ENCODE data around the gene LY6G6C.
A peak's percentile ranks its signal among the peaks of the same experiment; 100 is the strongest.

The LY6G6C gene

DNA sequence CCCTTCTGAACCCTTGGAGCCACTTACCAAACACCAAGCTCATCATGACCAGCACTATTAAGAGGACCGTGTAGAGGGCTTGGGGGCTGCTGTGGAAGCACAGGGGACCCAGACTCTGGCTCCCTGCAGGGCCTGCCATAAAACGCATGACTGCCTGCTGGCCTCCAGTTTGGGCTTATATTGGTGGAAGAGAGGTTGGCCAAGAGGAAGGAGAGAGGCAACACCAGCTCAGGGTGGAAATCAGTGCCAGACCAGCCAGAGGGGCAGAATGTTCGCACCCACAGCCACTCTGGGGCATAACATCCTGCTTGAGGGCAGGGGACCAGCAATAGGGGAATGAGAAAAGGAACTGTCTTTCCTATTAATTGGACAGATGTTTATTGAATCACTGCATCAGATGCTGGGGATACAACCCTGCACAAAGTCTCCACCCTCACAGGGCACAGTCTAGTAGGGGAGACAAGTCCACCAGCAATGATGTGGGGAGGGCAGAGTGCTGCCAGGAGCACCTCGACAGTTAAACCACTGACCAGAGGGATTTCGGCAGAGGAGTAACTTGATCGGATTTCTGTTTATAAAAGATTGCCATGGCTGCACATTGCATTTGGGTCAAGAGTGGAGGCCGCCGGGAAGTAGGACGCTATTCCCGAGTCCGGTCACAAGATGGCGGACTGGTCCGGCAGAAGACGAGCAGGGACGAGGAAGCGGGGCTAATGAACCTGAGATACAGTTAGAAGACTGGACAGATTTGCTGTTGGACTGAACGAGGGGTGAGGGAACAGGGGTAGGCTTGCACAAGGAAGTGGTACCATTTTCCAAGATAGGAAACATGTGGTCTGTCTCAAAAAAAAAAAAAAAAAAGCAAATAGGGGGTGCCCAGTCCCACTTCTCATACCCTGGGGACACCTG lies 41.1 kb downstream of the LY6G6C start, which contains the start of gene LY6G5C:
Gene LY6G5C, minus strand, starts transcription at position 842 of the 909 bp plus-strand sequence. Its CDS starts 694 bp downstream, at position 148.
- peak; percentile 78 for DNase-seq (ENCODE audit: low spot score)

DNA sequence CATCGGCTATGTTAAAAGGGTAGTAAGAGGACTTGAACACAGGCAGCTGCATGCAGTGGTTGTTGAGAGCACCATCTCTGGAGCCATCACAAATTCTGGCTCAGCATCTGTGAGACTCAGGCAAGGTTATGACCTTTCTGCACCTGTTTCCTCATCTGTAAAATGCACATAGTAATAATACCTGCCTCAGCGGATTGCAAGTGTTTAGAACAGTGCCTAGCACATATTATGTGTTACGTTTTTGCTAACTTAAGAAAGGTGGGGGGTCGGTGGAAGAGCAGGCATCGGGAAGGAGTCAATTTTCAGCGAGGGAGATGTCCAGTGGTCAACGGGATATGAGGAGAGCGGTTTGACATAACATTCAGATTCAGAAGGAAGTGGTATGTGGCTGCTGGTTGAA lies 43.6 kb downstream of the LY6G6C start:
- DNase-seq (ENCODE audit: low spot score), result no peak

DNA sequence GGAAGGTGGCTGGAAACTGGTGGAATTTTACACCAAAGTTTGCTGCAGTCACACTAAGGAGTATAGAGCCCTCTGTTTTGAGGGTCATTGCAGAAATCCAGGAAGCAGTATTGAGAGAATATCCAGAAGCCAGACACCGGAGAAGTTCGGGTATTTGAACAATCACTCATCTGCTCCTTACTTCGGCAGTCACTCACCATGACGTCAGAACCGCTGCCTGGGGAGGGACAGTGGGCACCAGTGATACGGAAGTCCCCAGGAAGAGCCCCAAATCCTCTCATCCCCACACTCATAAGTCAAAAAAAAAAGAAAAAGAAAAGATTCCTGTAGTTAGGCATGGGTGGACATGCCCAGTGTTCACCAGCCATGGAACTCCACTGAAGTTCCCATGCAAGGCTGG lies 44.6 kb downstream of the LY6G6C start:
- no peak for DNase-seq (ENCODE audit: low spot score)

DNA sequence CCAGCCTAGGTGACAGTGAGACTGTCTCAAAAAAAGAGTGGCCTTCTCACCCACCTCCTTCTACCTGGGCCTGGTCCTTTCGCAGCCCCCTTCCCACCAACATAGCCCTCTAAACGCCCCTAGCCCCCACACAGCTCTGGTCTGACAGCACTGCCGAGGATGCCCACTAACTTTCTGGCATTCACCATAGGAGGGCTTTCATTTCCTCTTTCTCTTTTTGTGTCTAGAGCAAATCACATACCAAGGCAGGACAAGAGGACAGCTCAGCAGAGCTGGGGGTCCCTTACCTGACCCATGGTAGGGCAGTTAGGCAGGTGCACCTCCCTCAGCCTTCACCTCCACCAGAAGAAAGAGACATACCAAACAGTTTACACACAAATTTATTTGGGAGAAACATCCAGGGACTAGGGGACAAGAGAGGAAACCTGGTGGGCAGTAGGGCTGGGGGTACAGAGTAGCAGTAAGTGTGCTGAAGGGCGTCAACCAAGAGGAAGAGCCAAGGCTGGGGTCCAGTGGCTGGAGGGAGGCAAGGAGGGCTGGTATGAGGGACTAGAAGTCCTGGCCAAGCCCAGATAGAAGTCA lies 45.1 kb downstream of the LY6G6C start:
- no peak for DNase-seq (ENCODE audit: low spot score)

DNA sequence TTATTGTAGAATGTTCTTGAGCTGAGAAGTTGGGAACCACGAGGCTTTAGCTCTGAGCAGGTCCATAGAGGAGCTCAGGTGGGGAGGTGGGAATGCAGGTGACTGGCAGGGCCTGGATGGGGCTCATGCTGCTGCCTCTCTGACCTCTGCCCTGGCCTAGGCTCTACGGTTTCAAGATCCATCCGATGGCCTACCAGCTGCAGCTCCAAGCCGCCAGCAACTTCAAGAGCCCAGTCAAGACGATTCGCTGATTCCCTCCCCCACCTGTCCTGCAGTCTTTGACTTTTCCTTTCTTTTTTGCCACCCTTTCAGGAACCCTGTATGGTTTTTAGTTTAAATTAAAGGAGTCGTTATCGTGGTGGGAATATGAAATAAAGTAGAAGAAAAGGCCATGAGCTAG lies 51.9 kb downstream of the LY6G6C start, which contains the start of gene LY6G5B:
Gene LY6G5B, plus strand, starts transcription at position 301 of the 400 bp plus-strand sequence. CDS start 975 bp downstream, outside the sequence.
- DNase-seq (ENCODE audit: low spot score), result no peak
